ENCODE measurements around the gene P2RY6. TPM values are rescaled to one million over a fixed set of nuclear protein-coding genes. Genes with fewer than 3 reads are reported as not detected.

The P2RY6 gene
- total and polyA plus RNA-seq, 2 donors from 2014 or later = 6.7 to 17.9 TPM

DNA sequence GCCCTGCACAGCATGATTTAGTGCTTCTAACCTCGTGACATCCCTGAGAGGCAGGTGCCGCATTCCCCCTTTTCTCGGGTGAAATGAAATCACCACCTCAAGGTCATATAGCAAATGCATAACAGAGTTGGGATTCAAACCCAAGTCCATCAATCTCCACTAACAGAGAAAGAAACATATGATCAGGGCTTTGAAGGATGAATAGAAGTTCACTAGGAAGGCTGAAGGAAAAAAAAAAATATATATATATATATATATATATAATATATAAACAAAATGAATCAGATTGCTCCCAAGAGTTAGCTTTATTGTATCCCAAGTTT, 23.8 kb downstream of the P2RY6 start:
- DNase-seq (no peak), FAIRE-seq (no peak)
- TF ChIP-seq, protein P1, sequence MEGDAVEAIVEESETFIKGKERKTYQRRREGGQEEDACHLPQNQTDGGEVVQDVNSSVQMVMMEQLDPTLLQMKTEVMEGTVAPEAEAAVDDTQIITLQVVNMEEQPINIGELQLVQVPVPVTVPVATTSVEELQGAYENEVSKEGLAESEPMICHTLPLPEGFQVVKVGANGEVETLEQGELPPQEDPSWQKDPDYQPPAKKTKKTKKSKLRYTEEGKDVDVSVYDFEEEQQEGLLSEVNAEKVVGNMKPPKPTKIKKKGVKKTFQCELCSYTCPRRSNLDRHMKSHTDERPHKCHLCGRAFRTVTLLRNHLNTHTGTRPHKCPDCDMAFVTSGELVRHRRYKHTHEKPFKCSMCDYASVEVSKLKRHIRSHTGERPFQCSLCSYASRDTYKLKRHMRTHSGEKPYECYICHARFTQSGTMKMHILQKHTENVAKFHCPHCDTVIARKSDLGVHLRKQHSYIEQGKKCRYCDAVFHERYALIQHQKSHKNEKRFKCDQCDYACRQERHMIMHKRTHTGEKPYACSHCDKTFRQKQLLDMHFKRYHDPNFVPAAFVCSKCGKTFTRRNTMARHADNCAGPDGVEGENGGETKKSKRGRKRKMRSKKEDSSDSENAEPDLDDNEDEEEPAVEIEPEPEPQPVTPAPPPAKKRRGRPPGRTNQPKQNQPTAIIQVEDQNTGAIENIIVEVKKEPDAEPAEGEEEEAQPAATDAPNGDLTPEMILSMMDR (IDR thresholded peaks at IDR 0.05; ENCODE audit: borderline replicate concordance, extremely low read depth, insufficient read depth) = no peak
- no peak overlapping the region for H3K4me3 ChIP-seq (ENCODE audit: low read length in 3 of 3)
- H3K36me3 ChIP-seq (ENCODE audit: control insufficient read depth in 2 of 3, insufficient read depth in 3 of 3, low read length in 3 of 3) = no peaks in the 10 kb centered on the region
- intact Hi-C loops (cut with DNase I) = loop anchor here (10.0 kb wide), 1 partner anchor 99 kb away; no protein-coding TSS in a partner anchor
- H3K9me3 ChIP-seq (ENCODE audit: control insufficient read depth in 2 of 3, insufficient read depth in 1 of 3, low read length in 3 of 3) = no peaks in the 10 kb centered on the region
- no peaks in the 10 kb centered on the region for H3K4me1 ChIP-seq (ENCODE audit: control insufficient read depth in 2 of 3, insufficient read depth in 2 of 3, low read depth in 1 of 3, low read length in 3 of 3)
- no peak overlapping the region for H3K9ac ChIP-seq (ENCODE audit: low read length in 3 of 3)
- no peaks in the 10 kb centered on the region for H3K27me3 ChIP-seq (ENCODE audit: control insufficient read depth, insufficient read depth, low read length)
- no peak overlapping the region for H3K27ac ChIP-seq (ENCODE audit: low read depth in 2 of 2, low read length in 2 of 2)

DNA sequence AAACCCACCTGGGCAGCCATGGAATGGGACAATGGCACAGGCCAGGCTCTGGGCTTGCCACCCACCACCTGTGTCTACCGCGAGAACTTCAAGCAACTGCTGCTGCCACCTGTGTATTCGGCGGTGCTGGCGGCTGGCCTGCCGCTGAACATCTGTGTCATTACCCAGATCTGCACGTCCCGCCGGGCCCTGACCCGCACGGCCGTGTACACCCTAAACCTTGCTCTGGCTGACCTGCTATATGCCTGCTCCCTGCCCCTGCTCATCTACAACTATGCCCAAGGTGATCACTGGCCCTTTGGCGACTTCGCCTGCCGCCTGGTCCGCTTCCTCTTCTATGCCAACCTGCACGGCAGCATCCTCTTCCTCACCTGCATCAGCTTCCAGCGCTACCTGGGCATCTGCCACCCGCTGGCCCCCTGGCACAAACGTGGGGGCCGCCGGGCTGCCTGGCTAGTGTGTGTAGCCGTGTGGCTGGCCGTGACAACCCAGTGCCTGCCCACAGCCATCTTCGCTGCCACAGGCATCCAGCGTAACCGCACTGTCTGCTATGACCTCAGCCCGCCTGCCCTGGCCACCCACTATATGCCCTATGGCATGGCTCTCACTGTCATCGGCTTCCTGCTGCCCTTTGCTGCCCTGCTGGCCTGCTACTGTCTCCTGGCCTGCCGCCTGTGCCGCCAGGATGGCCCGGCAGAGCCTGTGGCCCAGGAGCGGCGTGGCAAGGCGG, 24.5 kb downstream of the P2RY6 start:
- H3K27ac ChIP-seq (ENCODE audit: low read depth in 2 of 2, low read length in 2 of 2) = no peak overlapping the region
- H3K9ac ChIP-seq (ENCODE audit: low read length in 3 of 3) = no peak overlapping the region
- intact Hi-C loops (cut with DNase I) = loop anchor here (10.0 kb wide), 1 partner anchor 98 kb away; no protein-coding TSS in a partner anchor
- DNase-seq (peak in 2 of 5 donors; percentile 36 to 64), FAIRE-seq (no peak)
- H3K9me3 ChIP-seq (ENCODE audit: control insufficient read depth in 2 of 3, insufficient read depth in 1 of 3, low read length in 3 of 3) = no peaks in the 10 kb centered on the region
- no peaks in the 10 kb centered on the region for H3K36me3 ChIP-seq (ENCODE audit: control insufficient read depth in 2 of 3, insufficient read depth in 3 of 3, low read length in 3 of 3)
- no peaks in the 10 kb centered on the region for H3K4me1 ChIP-seq (ENCODE audit: control insufficient read depth in 2 of 3, insufficient read depth in 2 of 3, low read depth in 1 of 3, low read length in 3 of 3)
- no peak overlapping the region for H3K4me3 ChIP-seq (ENCODE audit: low read length in 3 of 3)
- H3K27me3 ChIP-seq (ENCODE audit: control insufficient read depth, insufficient read depth, low read length) = no peaks in the 10 kb centered on the region
- TF ChIP-seq, protein P1 (IDR thresholded peaks at IDR 0.05; ENCODE audit: borderline replicate concordance, extremely low read depth, insufficient read depth) = no peak

DNA sequence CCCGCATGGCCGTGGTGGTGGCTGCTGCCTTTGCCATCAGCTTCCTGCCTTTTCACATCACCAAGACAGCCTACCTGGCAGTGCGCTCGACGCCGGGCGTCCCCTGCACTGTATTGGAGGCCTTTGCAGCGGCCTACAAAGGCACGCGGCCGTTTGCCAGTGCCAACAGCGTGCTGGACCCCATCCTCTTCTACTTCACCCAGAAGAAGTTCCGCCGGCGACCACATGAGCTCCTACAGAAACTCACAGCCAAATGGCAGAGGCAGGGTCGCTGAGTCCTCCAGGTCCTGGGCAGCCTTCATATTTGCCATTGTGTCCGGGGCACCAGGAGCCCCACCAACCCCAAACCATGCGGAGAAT, 25.1 kb downstream of the P2RY6 start:
- no peaks in the 10 kb centered on the region for H3K4me1 ChIP-seq (ENCODE audit: control insufficient read depth in 2 of 3, insufficient read depth in 2 of 3, low read depth in 1 of 3, low read length in 3 of 3)
- no peaks in the 10 kb centered on the region for H3K27me3 ChIP-seq (ENCODE audit: control insufficient read depth, insufficient read depth, low read length)
- FAIRE-seq (no peak), DNase-seq (peak in 2 of 5 donors; percentile 37 to 50)
- no peak overlapping the region for H3K4me3 ChIP-seq (ENCODE audit: low read length in 3 of 3)
- H3K9me3 ChIP-seq (ENCODE audit: control insufficient read depth in 2 of 3, insufficient read depth in 1 of 3, low read length in 3 of 3) = no peaks in the 10 kb centered on the region
- intact Hi-C loops (cut with DNase I) = loop anchor here (10.0 kb wide), 1 partner anchor 98 kb away; no protein-coding TSS in a partner anchor
- TF ChIP-seq, protein P1 (IDR thresholded peaks at IDR 0.05; ENCODE audit: borderline replicate concordance, extremely low read depth, insufficient read depth) = no peak
- no peak overlapping the region for H3K9ac ChIP-seq (ENCODE audit: low read length in 3 of 3)
- no peak overlapping the region for H3K27ac ChIP-seq (ENCODE audit: low read depth in 2 of 2, low read length in 2 of 2)
- no peaks in the 10 kb centered on the region for H3K36me3 ChIP-seq (ENCODE audit: control insufficient read depth in 2 of 3, insufficient read depth in 3 of 3, low read length in 3 of 3)

All from kidney (tissue), 14 donors.